Measurements from ENCODE around the gene NBPF1.
"Not testable (repeated sequence)": the region's sequence is repeated elsewhere in the genome, so short reads cannot be mapped to it uniquely, and the experiment has no call there.

Gene NBPF1

DNA sequence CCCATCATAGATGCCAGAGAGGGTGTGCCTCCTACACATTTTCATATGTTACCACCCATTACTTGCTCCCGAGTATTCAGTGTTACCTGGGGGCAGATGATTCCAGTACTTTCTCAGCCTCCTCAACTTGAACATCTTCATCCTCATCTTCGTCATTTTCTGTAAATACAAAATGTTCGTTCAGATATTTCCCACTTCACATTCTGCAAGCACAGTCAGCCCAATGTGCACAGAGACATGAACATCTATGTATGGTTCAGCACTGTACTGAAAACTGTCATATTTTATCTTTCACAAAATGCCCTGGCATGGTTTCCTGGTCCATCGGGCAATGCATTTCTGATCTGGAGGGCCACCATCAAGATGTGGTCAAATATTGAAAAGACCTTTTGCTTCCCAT is 25.7 kb downstream of the NBPF1 start:
- H3K4me3 ChIP-seq (ENCODE audit: control insufficient read depth in 1 of 7, extremely low read depth in 1 of 7, insufficient read depth in 4 of 7, low read depth in 2 of 7, low read length in 6 of 7); H3K27me3 ChIP-seq (replicated peaks in 2 of 5; ENCODE audit: control insufficient read depth in 4 of 5, insufficient read depth in 5 of 5, low read length in 4 of 5); H3K27ac ChIP-seq (ENCODE audit: insufficient read depth in 1 of 2, low read depth in 1 of 2, low read length in 2 of 2, poor library complexity in 1 of 2, severe bottlenecking in 2 of 2); DNase-seq; H3K9me3 ChIP-seq (ENCODE audit: control extremely low read depth in 1 of 5, control insufficient read depth in 4 of 5, insufficient read depth in 2 of 5, low read depth in 1 of 5, low read length in 4 of 5); POLR2A ChIA-PET; CTCF ChIA-PET; H3K4me1 ChIP-seq (ENCODE audit: control extremely low read depth in 1 of 4, control insufficient read depth in 4 of 4, insufficient read depth in 4 of 4, low read length in 3 of 4); H3K36me3 ChIP-seq (ENCODE audit: control insufficient read depth in 4 of 4, insufficient read depth in 4 of 4, low read length in 3 of 4): not testable (repeated sequence)
- WGBS (ENCODE audit: insufficient coverage): 90% methylated on average over 3 of the region's 4 CpGs

DNA sequence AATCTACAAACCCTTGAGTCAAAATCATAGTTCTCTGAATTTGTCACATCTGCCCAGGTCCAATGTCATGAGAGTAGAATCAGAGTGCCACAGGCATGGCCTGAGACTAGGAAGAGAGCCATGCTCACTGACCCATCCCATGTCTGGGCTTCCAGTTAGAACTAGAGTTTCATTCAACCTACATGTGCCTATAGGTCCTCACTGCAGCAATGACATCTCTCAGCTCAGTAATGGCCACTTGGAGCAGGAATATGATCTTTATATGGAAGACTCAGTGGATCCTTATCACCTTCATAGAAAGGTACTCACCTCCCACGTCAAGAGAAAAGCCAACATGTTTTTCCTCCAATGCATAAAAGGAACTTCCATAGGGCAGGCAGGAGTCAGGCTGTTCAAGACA is 48.0 kb downstream of the NBPF1 start:
- POLR2A ChIA-PET; CTCF ChIA-PET; H3K36me3 ChIP-seq (ENCODE audit: control insufficient read depth in 4 of 4, insufficient read depth in 4 of 4, low read length in 3 of 4): not testable (repeated sequence)

GRCh38 chr1:16561035-16561434 is 52.3 kb downstream of the NBPF1 start:
- DNase-seq; H3K27me3 ChIP-seq (replicated peaks in 2 of 5; ENCODE audit: control insufficient read depth in 4 of 5, insufficient read depth in 5 of 5, low read length in 4 of 5); H3K36me3 ChIP-seq (ENCODE audit: control insufficient read depth in 4 of 4, insufficient read depth in 4 of 4, low read length in 3 of 4); H3K9me3 ChIP-seq (ENCODE audit: control extremely low read depth in 1 of 5, control insufficient read depth in 4 of 5, insufficient read depth in 2 of 5, low read depth in 1 of 5, low read length in 4 of 5); H3K4me3 ChIP-seq (ENCODE audit: control insufficient read depth in 1 of 7, extremely low read depth in 1 of 7, insufficient read depth in 4 of 7, low read depth in 2 of 7, low read length in 6 of 7); POLR2A ChIA-PET; H3K4me1 ChIP-seq (ENCODE audit: control extremely low read depth in 1 of 4, control insufficient read depth in 4 of 4, insufficient read depth in 4 of 4, low read length in 3 of 4); H3K27ac ChIP-seq (ENCODE audit: insufficient read depth in 1 of 2, low read depth in 1 of 2, low read length in 2 of 2, poor library complexity in 1 of 2, severe bottlenecking in 2 of 2): not testable (repeated sequence)
- no CpG with 5 or more reads among the region's 4 CpGs for WGBS (ENCODE audit: insufficient coverage)
- CTCF ChIA-PET: interaction anchor here (1.6 kb wide), 1 partner anchor 150 kb away, joined by 3 read pairs; no protein-coding TSS in a partner anchor

More for the DNA sequence above, 48.0 kb downstream of the NBPF1 start:
- not testable (repeated sequence) for DNase-seq; H3K4me1 ChIP-seq (ENCODE audit: control extremely low read depth in 1 of 4, control insufficient read depth in 4 of 4, insufficient read depth in 4 of 4, low read length in 3 of 4); H3K27me3 ChIP-seq (replicated peaks in 2 of 5; ENCODE audit: control insufficient read depth in 4 of 5, insufficient read depth in 5 of 5, low read length in 4 of 5); H3K9me3 ChIP-seq (ENCODE audit: control extremely low read depth in 1 of 5, control insufficient read depth in 4 of 5, insufficient read depth in 2 of 5, low read depth in 1 of 5, low read length in 4 of 5); H3K4me3 ChIP-seq (ENCODE audit: control insufficient read depth in 1 of 7, extremely low read depth in 1 of 7, insufficient read depth in 4 of 7, low read depth in 2 of 7, low read length in 6 of 7); H3K27ac ChIP-seq (ENCODE audit: insufficient read depth in 1 of 2, low read depth in 1 of 2, low read length in 2 of 2, poor library complexity in 1 of 2, severe bottlenecking in 2 of 2)
- no CpG with 5 or more reads among the region's 1 CpG for WGBS (ENCODE audit: insufficient coverage)

- CTCF ChIA-PET: interaction anchor here (1.6 kb wide), 1 partner anchor 150 kb away, joined by 3 read pairs; no protein-coding TSS in a partner anchor
- DNase-seq; H3K4me1 ChIP-seq (ENCODE audit: control extremely low read depth in 1 of 4, control insufficient read depth in 4 of 4, insufficient read depth in 4 of 4, low read length in 3 of 4); POLR2A ChIA-PET; H3K36me3 ChIP-seq (ENCODE audit: control insufficient read depth in 4 of 4, insufficient read depth in 4 of 4, low read length in 3 of 4); H3K27ac ChIP-seq (ENCODE audit: insufficient read depth in 1 of 2, low read depth in 1 of 2, low read length in 2 of 2, poor library complexity in 1 of 2, severe bottlenecking in 2 of 2); H3K9me3 ChIP-seq (ENCODE audit: control extremely low read depth in 1 of 5, control insufficient read depth in 4 of 5, insufficient read depth in 2 of 5, low read depth in 1 of 5, low read length in 4 of 5); H3K27me3 ChIP-seq (replicated peaks in 2 of 5; ENCODE audit: control insufficient read depth in 4 of 5, insufficient read depth in 5 of 5, low read length in 4 of 5); H3K4me3 ChIP-seq (ENCODE audit: control insufficient read depth in 1 of 7, extremely low read depth in 1 of 7, insufficient read depth in 4 of 7, low read depth in 2 of 7, low read length in 6 of 7): not testable (repeated sequence)
- no CpG with 5 or more reads among the region's 6 CpGs for WGBS (ENCODE audit: insufficient coverage)
These were observed 52.9 kb downstream of the NBPF1 start for GRCh38 chr1:16560498-16560897.

DNA sequence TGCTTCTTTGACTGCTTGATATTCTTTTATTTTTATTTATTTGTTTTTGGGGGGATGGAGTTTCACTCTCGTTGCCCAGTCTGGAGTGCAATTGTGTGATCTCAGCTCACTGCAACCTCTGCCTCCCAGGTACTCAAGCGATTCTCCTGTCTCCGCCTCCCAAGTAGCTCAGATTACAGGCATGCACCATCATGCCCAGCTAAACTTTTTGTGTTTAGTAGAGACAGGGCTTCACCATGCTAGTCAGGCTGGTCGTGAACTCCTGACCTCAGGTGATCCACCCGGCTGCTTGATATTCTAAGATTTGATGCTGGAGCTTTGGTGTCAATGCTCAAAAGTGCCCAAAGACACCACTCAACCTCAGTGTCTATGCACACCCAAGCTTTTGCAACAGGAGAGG is 53.7 kb downstream of the NBPF1 start:
- H3K4me1 ChIP-seq (ENCODE audit: control extremely low read depth in 1 of 4, control insufficient read depth in 4 of 4, insufficient read depth in 4 of 4, low read length in 3 of 4); H3K36me3 ChIP-seq (ENCODE audit: control insufficient read depth in 4 of 4, insufficient read depth in 4 of 4, low read length in 3 of 4); H3K4me3 ChIP-seq (ENCODE audit: control insufficient read depth in 1 of 7, extremely low read depth in 1 of 7, insufficient read depth in 4 of 7, low read depth in 2 of 7, low read length in 6 of 7); H3K27me3 ChIP-seq (replicated peaks in 2 of 5; ENCODE audit: control insufficient read depth in 4 of 5, insufficient read depth in 5 of 5, low read length in 4 of 5); DNase-seq; H3K9me3 ChIP-seq (ENCODE audit: control extremely low read depth in 1 of 5, control insufficient read depth in 4 of 5, insufficient read depth in 2 of 5, low read depth in 1 of 5, low read length in 4 of 5); H3K27ac ChIP-seq (ENCODE audit: insufficient read depth in 1 of 2, low read depth in 1 of 2, low read length in 2 of 2, poor library complexity in 1 of 2, severe bottlenecking in 2 of 2); CTCF ChIA-PET; POLR2A ChIA-PET: not testable (repeated sequence)
- no CpG with 5 or more reads among the region's 5 CpGs for WGBS (ENCODE audit: insufficient coverage)

GRCh38 chr1:16557034-16557433 is 56.3 kb downstream of the NBPF1 start:
- CTCF ChIA-PET; POLR2A ChIA-PET; H3K4me3 ChIP-seq (ENCODE audit: control insufficient read depth in 1 of 7, extremely low read depth in 1 of 7, insufficient read depth in 4 of 7, low read depth in 2 of 7, low read length in 6 of 7); H3K36me3 ChIP-seq (ENCODE audit: control insufficient read depth in 4 of 4, insufficient read depth in 4 of 4, low read length in 3 of 4); H3K27ac ChIP-seq (ENCODE audit: insufficient read depth in 1 of 2, low read depth in 1 of 2, low read length in 2 of 2, poor library complexity in 1 of 2, severe bottlenecking in 2 of 2); DNase-seq; H3K9me3 ChIP-seq (ENCODE audit: control extremely low read depth in 1 of 5, control insufficient read depth in 4 of 5, insufficient read depth in 2 of 5, low read depth in 1 of 5, low read length in 4 of 5); H3K4me1 ChIP-seq (ENCODE audit: control extremely low read depth in 1 of 4, control insufficient read depth in 4 of 4, insufficient read depth in 4 of 4, low read length in 3 of 4); H3K27me3 ChIP-seq (replicated peaks in 2 of 5; ENCODE audit: control insufficient read depth in 4 of 5, insufficient read depth in 5 of 5, low read length in 4 of 5): not testable (repeated sequence)
- no CpG with 5 or more reads among the region's 3 CpGs for WGBS (ENCODE audit: insufficient coverage)

DNA sequence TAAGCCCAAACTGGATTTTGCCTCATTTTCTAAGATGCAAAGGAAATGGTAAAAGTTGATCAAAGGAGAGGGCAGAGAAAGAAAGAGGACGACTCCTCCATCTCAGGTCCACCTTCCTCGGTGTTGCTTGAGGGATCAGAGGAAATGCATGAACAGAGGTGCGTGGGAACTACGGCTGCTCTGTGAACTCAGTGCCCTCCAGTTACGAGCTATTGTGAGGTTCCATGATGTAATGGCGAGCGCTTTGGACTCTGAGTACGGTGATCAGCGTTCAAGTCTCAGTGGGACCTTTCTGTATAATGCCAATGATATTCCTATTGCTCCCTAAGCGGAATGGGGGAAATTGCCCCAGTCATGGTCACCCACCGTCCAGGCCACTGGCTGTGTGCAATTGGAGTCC is 60.1 kb downstream of the NBPF1 start:
- H3K36me3 ChIP-seq (ENCODE audit: control insufficient read depth in 4 of 4, insufficient read depth in 4 of 4, low read length in 3 of 4); DNase-seq; H3K9me3 ChIP-seq (ENCODE audit: control extremely low read depth in 1 of 5, control insufficient read depth in 4 of 5, insufficient read depth in 2 of 5, low read depth in 1 of 5, low read length in 4 of 5); CTCF ChIA-PET; H3K4me3 ChIP-seq (ENCODE audit: control insufficient read depth in 1 of 7, extremely low read depth in 1 of 7, insufficient read depth in 4 of 7, low read depth in 2 of 7, low read length in 6 of 7); H3K4me1 ChIP-seq (ENCODE audit: control extremely low read depth in 1 of 4, control insufficient read depth in 4 of 4, insufficient read depth in 4 of 4, low read length in 3 of 4); POLR2A ChIA-PET; H3K27ac ChIP-seq (ENCODE audit: insufficient read depth in 1 of 2, low read depth in 1 of 2, low read length in 2 of 2, poor library complexity in 1 of 2, severe bottlenecking in 2 of 2); H3K27me3 ChIP-seq (replicated peaks in 2 of 5; ENCODE audit: control insufficient read depth in 4 of 5, insufficient read depth in 5 of 5, low read length in 4 of 5): not testable (repeated sequence)
- WGBS (ENCODE audit: insufficient coverage): 100% methylated on average over 2 of the region's 11 CpGs
